Measurements from ENCODE around the gene RSPO1. TPM values are rescaled to one million over a fixed set of nuclear protein-coding genes. Genes with fewer than 3 reads are reported as not detected.

RSPO1 gene
- total and polyA plus RNA-seq, 2 of the 13 experiments (the other 11 are each of a cell fraction or from before 2014, with no cell fraction given): not detected

GRCh38 chr1:37631036-37631435 is 3.7 kb downstream of the RSPO1 start:
- H3K4me1 ChIP-seq (ENCODE audit: insufficient read depth, low read length): no peaks in the 10 kb centered on the region
- H3K79me2 ChIP-seq (ENCODE audit: insufficient read depth, low read length): no peaks in the 10 kb centered on the region
- no peaks in the 10 kb centered on the region for H4K20me1 ChIP-seq (ENCODE audit: insufficient read depth, low read length)
- no peak overlapping the region for H3K27ac ChIP-seq (ENCODE audit: extremely low read length, insufficient read depth, low read length)
- no peak for DNase-seq (ENCODE audit: low spot score)
- H3K36me3 ChIP-seq (replicated peaks in 1 of 2; ENCODE audit: control insufficient read depth in 1 of 2, insufficient read depth in 2 of 2, low read length in 2 of 2): no peaks in the 10 kb centered on the region
- no TSS peak for BruUV-seq (replicated peaks)
- no peak overlapping the region for H3K4me2 ChIP-seq (ENCODE audit: low read depth, low read length)
- H3K27me3 ChIP-seq (ENCODE audit: control insufficient read depth in 1 of 2, insufficient read depth in 2 of 2, low read length in 2 of 2): peaks cover 28 to 96% of the 10 kb centered on the region in 2 experiments
- 5% methylated on average over 5 of the region's 5 CpGs for WGBS (ENCODE audit: low lambda C conversion rate)
- no peak for FAIRE-seq
- no peaks in the 10 kb centered on the region for H3K9me3 ChIP-seq (ENCODE audit: low read length)
- intact Hi-C loops (cut with micrococcal nuclease; ENCODE audit: unreplicated experiment) (no loop called here), in situ Hi-C loops (cut with HindIII; ENCODE audit: extremely low pct_ligation_motif_present, low pct_unique_long_range_greater_than_20kb) (no loop called here)
- ATAC-seq: no peak
- H2AFZ ChIP-seq (ENCODE audit: low read length): no peak overlapping the region
- ChIA-PET POLR2A (no interaction called here), CTCF (ENCODE audit: low intra/inter-chr PET ratio, low total read pairs) (no interaction called here)
- no peak overlapping the region for H3K4me3 ChIP-seq (replicated peaks in 1 of 3; ENCODE audit: insufficient read depth in 1 of 3, low read depth in 2 of 3, low read length in 3 of 3)
- TF ChIP-seq ZBTB7A (CRISPR knock-in tag; IDR thresholded peaks at IDR 0.05) (no peak), MTA3 (CRISPR knock-in tag; IDR thresholded peaks at IDR 0.05) (no peak), ZNF816 (CRISPR knock-in tag; IDR thresholded peaks at IDR 0.05; ENCODE audit: borderline replicate concordance) (no peak), USF2 (IDR thresholded peaks at IDR 0.05; ENCODE audit: low read depth, low read length) (no peak), USF2 (CRISPR knock-in tag; IDR thresholded peaks at IDR 0.05; ENCODE audit: borderline replicate concordance) (no peak), NR3C1 (CRISPR knock-in tag; IDR thresholded peaks at IDR 0.05) (no peak), JUN (CRISPR knock-in tag; IDR thresholded peaks at IDR 0.05) (no peak), ZNF335 (CRISPR knock-in tag; IDR thresholded peaks at IDR 0.05) (no peak), HNRNPUL1 (IDR thresholded peaks at IDR 0.05; ENCODE audit: low read depth, low read length) (no peak)
- TF ChIP-seq, protein P1, sequence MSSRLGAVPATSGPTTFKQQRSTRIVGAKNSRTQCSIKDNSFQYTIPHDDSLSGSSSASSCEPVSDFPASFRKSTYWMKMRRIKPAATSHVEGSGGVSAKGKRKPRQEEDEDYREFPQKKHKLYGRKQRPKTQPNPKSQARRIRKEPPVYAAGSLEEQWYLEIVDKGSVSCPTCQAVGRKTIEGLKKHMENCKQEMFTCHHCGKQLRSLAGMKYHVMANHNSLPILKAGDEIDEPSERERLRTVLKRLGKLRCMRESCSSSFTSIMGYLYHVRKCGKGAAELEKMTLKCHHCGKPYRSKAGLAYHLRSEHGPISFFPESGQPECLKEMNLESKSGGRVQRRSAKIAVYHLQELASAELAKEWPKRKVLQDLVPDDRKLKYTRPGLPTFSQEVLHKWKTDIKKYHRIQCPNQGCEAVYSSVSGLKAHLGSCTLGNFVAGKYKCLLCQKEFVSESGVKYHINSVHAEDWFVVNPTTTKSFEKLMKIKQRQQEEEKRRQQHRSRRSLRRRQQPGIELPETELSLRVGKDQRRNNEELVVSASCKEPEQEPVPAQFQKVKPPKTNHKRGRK (CRISPR knock-in tag; IDR thresholded peaks at IDR 0.05): no peak
- TF ChIP-seq, protein P2, sequence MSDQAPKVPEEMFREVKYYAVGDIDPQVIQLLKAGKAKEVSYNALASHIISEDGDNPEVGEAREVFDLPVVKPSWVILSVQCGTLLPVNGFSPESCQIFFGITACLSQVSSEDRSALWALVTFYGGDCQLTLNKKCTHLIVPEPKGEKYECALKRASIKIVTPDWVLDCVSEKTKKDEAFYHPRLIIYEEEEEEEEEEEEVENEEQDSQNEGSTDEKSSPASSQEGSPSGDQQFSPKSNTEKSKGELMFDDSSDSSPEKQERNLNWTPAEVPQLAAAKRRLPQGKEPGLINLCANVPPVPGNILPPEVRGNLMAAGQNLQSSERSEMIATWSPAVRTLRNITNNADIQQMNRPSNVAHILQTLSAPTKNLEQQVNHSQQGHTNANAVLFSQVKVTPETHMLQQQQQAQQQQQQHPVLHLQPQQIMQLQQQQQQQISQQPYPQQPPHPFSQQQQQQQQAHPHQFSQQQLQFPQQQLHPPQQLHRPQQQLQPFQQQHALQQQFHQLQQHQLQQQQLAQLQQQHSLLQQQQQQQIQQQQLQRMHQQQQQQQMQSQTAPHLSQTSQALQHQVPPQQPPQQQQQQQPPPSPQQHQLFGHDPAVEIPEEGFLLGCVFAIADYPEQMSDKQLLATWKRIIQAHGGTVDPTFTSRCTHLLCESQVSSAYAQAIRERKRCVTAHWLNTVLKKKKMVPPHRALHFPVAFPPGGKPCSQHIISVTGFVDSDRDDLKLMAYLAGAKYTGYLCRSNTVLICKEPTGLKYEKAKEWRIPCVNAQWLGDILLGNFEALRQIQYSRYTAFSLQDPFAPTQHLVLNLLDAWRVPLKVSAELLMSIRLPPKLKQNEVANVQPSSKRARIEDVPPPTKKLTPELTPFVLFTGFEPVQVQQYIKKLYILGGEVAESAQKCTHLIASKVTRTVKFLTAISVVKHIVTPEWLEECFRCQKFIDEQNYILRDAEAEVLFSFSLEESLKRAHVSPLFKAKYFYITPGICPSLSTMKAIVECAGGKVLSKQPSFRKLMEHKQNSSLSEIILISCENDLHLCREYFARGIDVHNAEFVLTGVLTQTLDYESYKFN (CRISPR knock-in tag; conservative IDR thresholded peaks at IDR 0.05): no peak
- TF ChIP-seq, protein P3, sequence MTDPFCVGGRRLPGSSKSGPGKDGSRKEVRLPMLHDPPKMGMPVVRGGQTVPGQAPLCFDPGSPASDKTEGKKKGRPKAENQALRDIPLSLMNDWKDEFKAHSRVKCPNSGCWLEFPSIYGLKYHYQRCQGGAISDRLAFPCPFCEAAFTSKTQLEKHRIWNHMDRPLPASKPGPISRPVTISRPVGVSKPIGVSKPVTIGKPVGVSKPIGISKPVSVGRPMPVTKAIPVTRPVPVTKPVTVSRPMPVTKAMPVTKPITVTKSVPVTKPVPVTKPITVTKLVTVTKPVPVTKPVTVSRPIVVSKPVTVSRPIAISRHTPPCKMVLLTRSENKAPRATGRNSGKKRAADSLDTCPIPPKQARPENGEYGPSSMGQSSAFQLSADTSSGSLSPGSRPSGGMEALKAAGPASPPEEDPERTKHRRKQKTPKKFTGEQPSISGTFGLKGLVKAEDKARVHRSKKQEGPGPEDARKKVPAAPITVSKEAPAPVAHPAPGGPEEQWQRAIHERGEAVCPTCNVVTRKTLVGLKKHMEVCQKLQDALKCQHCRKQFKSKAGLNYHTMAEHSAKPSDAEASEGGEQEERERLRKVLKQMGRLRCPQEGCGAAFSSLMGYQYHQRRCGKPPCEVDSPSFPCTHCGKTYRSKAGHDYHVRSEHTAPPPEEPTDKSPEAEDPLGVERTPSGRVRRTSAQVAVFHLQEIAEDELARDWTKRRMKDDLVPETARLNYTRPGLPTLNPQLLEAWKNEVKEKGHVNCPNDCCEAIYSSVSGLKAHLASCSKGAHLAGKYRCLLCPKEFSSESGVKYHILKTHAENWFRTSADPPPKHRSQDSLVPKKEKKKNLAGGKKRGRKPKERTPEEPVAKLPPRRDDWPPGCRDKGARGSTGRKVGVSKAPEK (CRISPR knock-in tag; IDR thresholded peaks at IDR 0.05; ENCODE audit: borderline replicate concordance): no peak
- H3K9ac ChIP-seq (ENCODE audit: insufficient read depth, low read depth, low read length): no peak overlapping the region
